OCI-LY1 (cell line): ENCODE results near the gene MKKS.

Experiments
- H2AFZ ChIP-seq: fragments of 200-600 bp; sonication (generic), shearing (Covaris generic); 2 replicates; pipeline ENCODE4 v1.6.0; 2014; ENCODE audit warnings: antibody characterized with exemption, mild to moderate bottlenecking, low read length
- H3F3A ChIP-seq: fragments of 200-600 bp; sonication (generic), shearing (Covaris generic); 2 replicates; pipeline ENCODE4 v1.6.0; 2014; ENCODE audit warnings: mild to moderate bottlenecking, antibody characterized with exemption, low read length, moderate library complexity; ENCODE audit not compliant: insufficient read depth
- H3K27ac ChIP-seq: fragments of 200-600 bp; sonication (generic); 2 replicates; pipeline ENCODE4 v1.5.1; 2014; ENCODE audit warnings: low read length, mixed run types, mild to moderate bottlenecking, low read depth; ENCODE audit not compliant: poor library complexity, severe bottlenecking
- H3K27me3 ChIP-seq: fragments of 200-600 bp; sonication (generic); 2 replicates; pipeline ENCODE4 v1.6.0; 2014; ENCODE audit warnings: antibody characterized with exemption, mild to moderate bottlenecking, low read length, moderate library complexity; ENCODE audit not compliant: insufficient read depth
- H3K36me3 ChIP-seq: fragments of 200-600 bp; sonication (generic); 2 replicates; pipeline ENCODE4 v1.6.1; 2014; ENCODE audit warnings: mild to moderate bottlenecking, antibody characterized with exemption, low read length, moderate library complexity, mixed read lengths; ENCODE audit not compliant: insufficient read depth
- H3K4me1 ChIP-seq: fragments of 200-600 bp; sonication (generic); 2 replicates; pipeline ENCODE4 v1.5.1; 2014; ENCODE audit warnings: mild to moderate bottlenecking, low read length, moderate library complexity; ENCODE audit not compliant: insufficient read depth, severe bottlenecking
- H3K4me2 ChIP-seq: fragments of 200-600 bp; sonication (generic), shearing (Covaris generic); 2 replicates; pipeline ENCODE4 v1.6.1; 2014; ENCODE audit warnings: low read length
- H3K4me3 ChIP-seq: fragments of 200-600 bp; sonication (generic); 2 replicates; pipeline ENCODE4 v1.5.1; 2014; ENCODE audit warnings: low read length, low read depth, mild to moderate bottlenecking, mixed read lengths; ENCODE audit not compliant: poor library complexity, severe bottlenecking
- H3K79me2 ChIP-seq: fragments of 200-600 bp; shearing (Covaris generic); 2 replicates; pipeline ENCODE4 v1.6.1; 2016; ENCODE audit warnings: mixed run types, low read length, mixed read lengths; ENCODE audit not compliant: insufficient read depth
- H3K9ac ChIP-seq: fragments of 200-600 bp; sonication (generic), shearing (Covaris generic); 2 replicates; pipeline ENCODE4 v1.6.1; 2014; ENCODE audit warnings: mild to moderate bottlenecking, low read length, mixed read lengths
- H3K9me2 ChIP-seq: fragments of 200-600 bp; sonication (generic), shearing (Covaris generic); 2 replicates; pipeline ENCODE4 v1.6.1; 2014; ENCODE audit warnings: low read depth, mild to moderate bottlenecking, low read length, mixed read lengths
- H3K9me3 ChIP-seq: fragments of 200-600 bp; shearing (Covaris generic); 2 replicates; pipeline ENCODE4 v1.6.1; 2014; ENCODE audit warnings: low read length, mixed read lengths
- H4K20me1 ChIP-seq: fragments of 200-600 bp; sonication (generic), shearing (Covaris generic); 2 replicates; pipeline ENCODE4 v1.6.0; 2016; ENCODE audit warnings: mild to moderate bottlenecking, low read length; ENCODE audit not compliant: insufficient read depth
- EZH2 ChIP-seq: fragments of 200-600 bp; sonication (generic), shearing (Covaris generic); IDR thresholded peaks from 2 replicates; pipeline ENCODE4 v1.8.0; 2017; ENCODE audit warnings: borderline replicate concordance, mixed run types, mild to moderate bottlenecking, antibody characterized with exemption, low read length, moderate library complexity, mixed read lengths
- TF ChIP-seq, protein P1 (sequence below): fragments of 200-600 bp; sonication (generic), shearing (Covaris generic); IDR thresholded peaks from 2 replicates; pipeline ENCODE4 v1.5.1; 2017; ENCODE audit warnings: mild to moderate bottlenecking, antibody characterized with exemption, low read length, moderate library complexity, mixed read lengths

MKKS gene

GRCh38 chr20:10366898-10367692 is 66.9 kb downstream of the MKKS start:
- no peaks in the 10 kb centered on the region for H3K4me1 ChIP-seq
- H3K4me3 ChIP-seq = no peak overlapping the region
- no peaks in the 10 kb centered on the region for H3K27me3 ChIP-seq
- H4K20me1 ChIP-seq = no peaks in the 10 kb centered on the region
- H3K9me3 ChIP-seq = no peaks in the 10 kb centered on the region
- no peak overlapping the region for H3K4me2 ChIP-seq
- H2AFZ ChIP-seq = no peak overlapping the region
- H3K9me2 ChIP-seq = no peaks in the 10 kb centered on the region
- no peak overlapping the region for H3K9ac ChIP-seq
- H3K79me2 ChIP-seq = no peaks in the 10 kb centered on the region
- no peak overlapping the region for H3K27ac ChIP-seq
- no peaks in the 10 kb centered on the region for H3F3A ChIP-seq
- TF ChIP-seq, protein P1, sequence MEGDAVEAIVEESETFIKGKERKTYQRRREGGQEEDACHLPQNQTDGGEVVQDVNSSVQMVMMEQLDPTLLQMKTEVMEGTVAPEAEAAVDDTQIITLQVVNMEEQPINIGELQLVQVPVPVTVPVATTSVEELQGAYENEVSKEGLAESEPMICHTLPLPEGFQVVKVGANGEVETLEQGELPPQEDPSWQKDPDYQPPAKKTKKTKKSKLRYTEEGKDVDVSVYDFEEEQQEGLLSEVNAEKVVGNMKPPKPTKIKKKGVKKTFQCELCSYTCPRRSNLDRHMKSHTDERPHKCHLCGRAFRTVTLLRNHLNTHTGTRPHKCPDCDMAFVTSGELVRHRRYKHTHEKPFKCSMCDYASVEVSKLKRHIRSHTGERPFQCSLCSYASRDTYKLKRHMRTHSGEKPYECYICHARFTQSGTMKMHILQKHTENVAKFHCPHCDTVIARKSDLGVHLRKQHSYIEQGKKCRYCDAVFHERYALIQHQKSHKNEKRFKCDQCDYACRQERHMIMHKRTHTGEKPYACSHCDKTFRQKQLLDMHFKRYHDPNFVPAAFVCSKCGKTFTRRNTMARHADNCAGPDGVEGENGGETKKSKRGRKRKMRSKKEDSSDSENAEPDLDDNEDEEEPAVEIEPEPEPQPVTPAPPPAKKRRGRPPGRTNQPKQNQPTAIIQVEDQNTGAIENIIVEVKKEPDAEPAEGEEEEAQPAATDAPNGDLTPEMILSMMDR = no peak
- TF ChIP-seq EZH2 = no peak
- no peaks in the 10 kb centered on the region for H3K36me3 ChIP-seq

DNA sequence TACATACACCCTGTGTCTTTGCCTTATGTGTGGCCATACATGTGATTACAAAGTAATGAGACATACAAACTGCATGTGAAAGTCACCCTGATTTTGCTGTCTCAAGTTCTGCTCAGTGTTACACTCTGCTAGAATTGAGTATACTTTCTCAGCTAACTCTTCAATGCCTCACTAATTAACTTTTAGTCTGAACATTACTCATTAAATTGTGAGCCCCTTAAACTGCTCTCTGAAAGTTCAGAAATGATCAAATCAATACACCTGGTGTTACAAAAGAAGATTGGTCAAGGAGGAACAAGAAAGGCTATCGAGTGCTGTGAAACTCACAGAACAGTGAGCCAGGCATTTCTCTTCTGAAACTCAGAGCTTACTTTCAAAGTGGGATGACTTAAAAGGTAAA is 71.3 kb downstream of the MKKS start:
- no peak overlapping the region for H3K9ac ChIP-seq
- H3K36me3 ChIP-seq = no peaks in the 10 kb centered on the region
- H3K27ac ChIP-seq = no peak overlapping the region
- TF ChIP-seq EZH2 = no peak
- TF ChIP-seq, protein P1 = no peak
- H3K27me3 ChIP-seq = no peaks in the 10 kb centered on the region
- no peak overlapping the region for H2AFZ ChIP-seq
- H3F3A ChIP-seq = no peaks in the 10 kb centered on the region
- H3K9me2 ChIP-seq = no peaks in the 10 kb centered on the region
- H3K4me3 ChIP-seq = no peak overlapping the region
- H3K4me1 ChIP-seq = no peaks in the 10 kb centered on the region
- no peaks in the 10 kb centered on the region for H4K20me1 ChIP-seq
- no peaks in the 10 kb centered on the region for H3K9me3 ChIP-seq
- no peak overlapping the region for H3K4me2 ChIP-seq
- no peaks in the 10 kb centered on the region for H3K79me2 ChIP-seq

DNA sequence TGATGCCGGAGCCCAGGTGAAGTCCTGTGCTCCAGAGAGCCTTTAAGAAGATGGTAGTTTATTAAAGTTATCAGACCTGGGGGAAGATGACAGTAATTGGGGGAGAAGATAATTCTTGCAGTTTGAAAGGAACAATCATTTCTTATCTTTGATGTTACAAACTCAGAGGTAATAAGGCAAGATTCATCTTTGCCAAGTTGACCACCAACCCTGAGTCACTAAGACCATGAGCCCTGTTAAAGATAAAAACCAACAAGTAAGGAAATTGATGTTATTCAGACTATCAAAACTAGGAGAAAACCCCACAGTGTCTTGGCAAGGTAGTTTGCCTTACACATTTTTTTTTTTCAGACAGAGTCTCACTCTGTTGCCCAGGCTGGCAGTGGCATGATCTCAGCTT is 73.1 kb downstream of the MKKS start:
- no peak overlapping the region for H3K4me3 ChIP-seq
- no peaks in the 10 kb centered on the region for H4K20me1 ChIP-seq
- no peak overlapping the region for H3K27ac ChIP-seq
- H3K4me2 ChIP-seq = no peak overlapping the region
- TF ChIP-seq EZH2 = no peak
- TF ChIP-seq, protein P1 = no peak
- H3K9ac ChIP-seq = no peak overlapping the region
- H3K4me1 ChIP-seq = no peaks in the 10 kb centered on the region
- no peaks in the 10 kb centered on the region for H3K9me3 ChIP-seq
- H3F3A ChIP-seq = no peaks in the 10 kb centered on the region
- H3K27me3 ChIP-seq = no peaks in the 10 kb centered on the region
- no peaks in the 10 kb centered on the region for H3K9me2 ChIP-seq
- H2AFZ ChIP-seq = no peak overlapping the region
- no peaks in the 10 kb centered on the region for H3K36me3 ChIP-seq
- H3K79me2 ChIP-seq = no peaks in the 10 kb centered on the region
